ENCODE measurements around the gene CYP2S1.
A peak's percentile ranks its signal among the peaks of the same experiment; 100 is the strongest.
"Not testable (repeated sequence)": the region's sequence is repeated elsewhere in the genome, so short reads cannot be mapped to it uniquely, and the experiment has no call there.

Gene CYP2S1, protein sequence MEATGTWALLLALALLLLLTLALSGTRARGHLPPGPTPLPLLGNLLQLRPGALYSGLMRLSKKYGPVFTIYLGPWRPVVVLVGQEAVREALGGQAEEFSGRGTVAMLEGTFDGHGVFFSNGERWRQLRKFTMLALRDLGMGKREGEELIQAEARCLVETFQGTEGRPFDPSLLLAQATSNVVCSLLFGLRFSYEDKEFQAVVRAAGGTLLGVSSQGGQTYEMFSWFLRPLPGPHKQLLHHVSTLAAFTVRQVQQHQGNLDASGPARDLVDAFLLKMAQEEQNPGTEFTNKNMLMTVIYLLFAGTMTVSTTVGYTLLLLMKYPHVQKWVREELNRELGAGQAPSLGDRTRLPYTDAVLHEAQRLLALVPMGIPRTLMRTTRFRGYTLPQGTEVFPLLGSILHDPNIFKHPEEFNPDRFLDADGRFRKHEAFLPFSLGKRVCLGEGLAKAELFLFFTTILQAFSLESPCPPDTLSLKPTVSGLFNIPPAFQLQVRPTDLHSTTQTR

DNA sequence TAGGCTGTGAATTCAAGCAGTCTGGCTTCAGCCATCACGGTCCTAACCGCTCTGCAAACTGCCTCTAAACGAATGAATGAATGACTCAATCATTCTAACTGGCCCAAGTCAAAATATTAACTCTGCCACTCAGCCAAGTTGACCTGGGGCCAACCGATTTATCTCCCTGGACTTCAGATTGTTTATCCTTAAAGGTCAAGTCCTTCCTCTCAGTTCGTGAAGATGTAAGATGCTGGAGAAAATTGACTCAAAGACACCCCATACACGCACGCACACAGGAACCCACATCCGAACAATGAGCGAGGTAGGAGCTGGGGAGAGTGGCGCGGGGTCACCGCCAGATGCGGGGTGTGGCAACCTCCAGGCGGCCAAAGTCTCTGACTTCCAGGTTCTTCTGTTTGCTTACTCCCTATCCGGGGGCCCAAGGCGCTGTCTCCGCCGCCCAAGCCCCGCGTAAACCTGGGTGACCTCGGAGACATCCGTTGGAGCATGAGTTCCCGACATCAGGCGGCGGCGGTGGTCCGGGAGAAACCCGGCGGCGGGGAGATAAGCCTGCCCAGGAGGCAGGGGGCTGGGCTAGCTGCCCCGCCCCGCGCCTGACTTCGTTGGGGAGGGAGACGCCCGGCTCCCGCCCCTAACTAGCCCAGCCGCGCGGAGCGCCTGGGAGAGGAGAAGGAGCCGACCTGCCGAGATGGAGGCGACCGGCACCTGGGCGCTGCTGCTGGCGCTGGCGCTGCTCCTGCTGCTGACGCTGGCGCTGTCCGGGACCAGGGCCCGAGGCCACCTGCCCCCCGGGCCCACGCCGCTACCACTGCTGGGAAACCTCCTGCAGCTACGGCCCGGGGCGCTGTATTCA lies at the start of gene CYP2S1:
Gene CYP2S1, plus strand, starts transcription at position 646 of the 856 bp plus-strand sequence. Its CDS starts 46 bp downstream, at position 692.
- no peak for DNase-seq

DNA sequence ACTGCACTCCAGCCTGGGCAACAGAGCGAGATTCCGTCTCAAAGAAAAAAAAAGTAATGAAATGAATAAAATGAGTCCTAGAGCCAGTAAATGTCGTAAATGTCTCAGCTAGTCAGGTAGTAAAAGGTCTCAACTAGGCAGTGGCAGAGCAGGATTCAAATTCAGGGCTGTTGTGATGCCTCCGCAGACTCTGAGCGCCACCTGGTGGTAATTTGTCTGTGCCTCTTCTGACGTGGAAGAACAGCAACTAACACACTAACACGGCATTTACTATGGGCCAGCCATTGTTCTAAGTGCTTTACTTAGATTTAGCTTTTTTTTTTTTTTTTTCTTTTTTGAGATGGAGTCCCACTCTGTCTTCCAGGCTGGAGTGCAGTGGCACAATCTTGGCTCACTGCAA lies 48.6 kb upstream of the CYP2S1 start:
- peak; percentile 89 to 90 for DNase-seq

DNA sequence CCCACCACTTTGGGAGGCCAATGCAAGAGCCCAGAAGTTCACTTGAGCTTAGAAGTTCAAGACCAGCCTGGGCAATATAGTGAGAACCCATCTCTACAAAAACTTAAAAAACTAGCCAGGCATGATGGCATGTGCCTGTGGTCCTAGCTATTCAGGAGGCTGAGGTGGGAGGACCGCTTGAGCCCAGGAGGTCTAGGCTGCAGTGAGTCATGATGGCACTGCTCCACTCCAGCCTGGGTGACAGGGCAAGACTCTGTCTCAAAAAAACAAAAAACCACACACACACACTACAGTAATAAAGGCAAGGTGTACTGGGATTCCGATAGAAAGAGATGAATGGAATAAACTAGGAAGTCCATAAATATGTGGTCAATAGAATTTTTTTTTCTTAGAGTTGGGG lies 43.2 kb upstream of the CYP2S1 start:
- no peak for DNase-seq

DNA sequence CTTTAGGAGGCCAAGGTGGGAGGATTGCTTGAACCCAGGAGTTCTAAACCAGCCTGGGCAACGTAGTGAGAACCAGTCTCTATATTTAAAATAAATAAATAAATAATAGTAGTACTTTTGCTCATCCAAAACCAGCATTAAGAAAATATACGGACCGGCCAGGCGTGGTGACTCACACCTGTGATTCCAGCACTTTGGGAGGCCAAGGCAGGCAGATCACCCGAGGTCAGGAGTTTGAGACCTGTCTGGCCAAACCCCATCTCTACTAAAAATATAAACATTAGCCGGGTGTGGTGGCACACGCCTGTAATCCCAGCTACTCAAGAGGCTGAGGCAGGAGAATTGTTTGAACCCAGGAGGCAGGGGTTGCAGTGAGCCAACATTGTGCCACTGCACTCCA lies 42.0 kb upstream of the CYP2S1 start:
- not testable (repeated sequence) for DNase-seq

DNA sequence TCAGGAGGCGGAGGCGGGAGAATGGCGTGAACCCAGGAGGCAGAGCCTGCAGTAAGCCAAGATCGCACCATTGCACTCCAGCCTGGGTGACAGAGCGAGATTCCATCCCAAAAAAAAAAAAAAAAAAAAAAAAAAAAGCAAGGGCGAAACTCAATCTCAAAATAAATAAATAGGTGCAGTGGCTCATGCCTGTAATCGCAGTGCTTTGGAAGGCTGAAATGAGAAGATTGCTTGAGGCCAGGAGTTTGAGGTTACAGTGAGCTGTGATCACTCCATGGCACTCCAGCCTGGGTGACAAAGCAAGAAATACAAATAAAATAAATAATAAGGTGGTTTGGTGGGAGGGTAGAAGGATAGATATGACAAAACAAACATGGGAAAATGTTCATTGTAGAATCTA lies 39.0 kb upstream of the CYP2S1 start:
- DNase-seq: no peak

DNA sequence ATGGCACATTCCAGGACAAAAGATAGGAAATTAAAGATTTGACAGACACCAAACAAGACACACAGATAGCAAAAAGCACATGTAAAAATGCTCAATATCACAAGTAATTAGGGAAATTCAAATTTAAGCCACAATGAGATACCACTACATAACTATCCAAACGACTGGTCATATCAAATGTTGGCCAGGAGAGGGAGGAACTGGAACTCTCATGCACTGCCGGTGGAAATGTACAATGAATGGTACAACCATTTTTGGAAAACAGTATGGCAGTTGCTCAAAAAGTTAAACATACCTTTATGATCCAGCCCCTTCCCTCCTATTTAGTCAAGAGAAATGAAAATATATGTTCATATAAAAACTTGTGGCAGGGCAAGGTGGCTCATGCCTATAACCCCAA lies 36.8 kb upstream of the CYP2S1 start:
- DNase-seq: no peak

DNA sequence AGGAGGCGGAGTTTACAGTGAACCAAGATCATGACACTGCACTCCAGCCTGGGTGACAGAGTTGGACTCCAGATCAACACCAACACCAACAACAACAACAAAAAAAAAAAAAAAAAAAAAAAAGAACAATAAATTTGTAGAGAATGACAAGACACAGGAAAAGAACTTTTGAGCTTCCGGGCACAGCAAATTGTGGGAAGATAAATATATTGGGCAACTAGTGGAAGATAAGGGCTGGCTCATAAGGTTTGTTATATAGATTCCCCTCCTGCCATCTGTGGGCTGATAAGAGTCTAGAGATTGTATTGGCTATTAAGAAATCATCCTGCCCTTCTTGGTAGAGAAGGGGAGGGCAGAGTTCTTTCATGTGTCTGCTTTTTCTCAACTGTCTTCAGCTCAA lies 33.1 kb upstream of the CYP2S1 start:
- DNase-seq: no peak

DNA sequence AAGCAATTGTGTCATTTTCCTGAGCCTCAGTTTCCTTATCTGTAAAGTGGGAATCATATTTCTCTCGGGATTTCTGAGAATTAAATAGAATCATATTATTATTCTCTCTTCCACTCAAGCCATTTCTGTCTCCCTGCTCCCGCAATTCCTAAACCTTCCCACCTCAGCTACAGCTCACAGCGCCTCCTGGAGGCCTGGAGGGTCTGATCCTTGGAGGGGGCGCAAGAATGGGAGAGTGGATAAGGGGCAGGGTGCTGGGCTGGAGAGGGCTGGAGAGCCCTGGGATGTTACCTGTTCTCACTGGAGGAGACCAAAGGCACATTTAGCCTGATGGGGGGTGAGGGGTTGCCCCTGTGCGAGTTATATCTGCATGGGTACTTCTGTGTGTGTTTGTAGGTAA lies 31.1 kb upstream of the CYP2S1 start:
- no peak for DNase-seq

DNA sequence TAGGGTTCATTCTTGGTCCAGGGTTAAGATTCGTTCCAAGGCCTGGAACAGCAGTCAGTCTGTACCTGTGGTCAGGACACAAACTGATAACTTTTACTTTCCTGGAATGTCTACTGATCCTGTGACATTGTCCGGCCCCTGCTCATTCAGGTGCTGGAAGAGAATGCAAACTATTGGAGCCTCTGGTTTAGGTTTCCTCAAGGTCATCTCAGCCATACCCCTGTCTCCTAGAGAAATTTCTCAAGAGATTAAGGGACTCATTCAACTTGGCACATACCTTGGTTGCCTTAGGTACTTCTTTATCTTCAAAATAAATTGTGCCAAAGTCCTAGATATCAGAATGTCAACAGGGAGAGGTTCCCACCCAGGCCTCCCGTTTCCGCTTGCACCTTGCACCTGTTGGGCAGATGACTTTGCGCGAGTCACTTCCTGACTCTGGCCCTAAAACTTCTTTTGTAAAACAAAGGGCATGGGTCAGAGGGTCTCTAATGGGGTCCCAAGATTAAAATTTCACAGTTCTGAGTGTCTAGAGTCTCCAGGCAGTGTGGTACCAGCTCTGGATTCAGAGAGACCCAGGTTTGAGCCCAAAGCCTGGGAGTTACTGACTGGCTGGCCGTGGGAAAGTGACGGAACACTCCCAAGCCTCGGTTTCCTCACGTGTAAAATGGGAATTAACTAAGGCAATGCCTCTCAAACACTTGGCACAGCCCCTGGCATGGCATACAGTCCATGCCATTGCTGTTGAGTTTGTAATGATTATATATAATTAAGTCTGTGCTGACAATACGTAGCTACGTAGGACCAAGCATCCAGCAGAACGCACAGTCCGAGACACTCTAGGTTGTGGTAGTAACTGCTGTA lies 25.8 kb upstream of the CYP2S1 start:
- DNase-seq: no peak

DNA sequence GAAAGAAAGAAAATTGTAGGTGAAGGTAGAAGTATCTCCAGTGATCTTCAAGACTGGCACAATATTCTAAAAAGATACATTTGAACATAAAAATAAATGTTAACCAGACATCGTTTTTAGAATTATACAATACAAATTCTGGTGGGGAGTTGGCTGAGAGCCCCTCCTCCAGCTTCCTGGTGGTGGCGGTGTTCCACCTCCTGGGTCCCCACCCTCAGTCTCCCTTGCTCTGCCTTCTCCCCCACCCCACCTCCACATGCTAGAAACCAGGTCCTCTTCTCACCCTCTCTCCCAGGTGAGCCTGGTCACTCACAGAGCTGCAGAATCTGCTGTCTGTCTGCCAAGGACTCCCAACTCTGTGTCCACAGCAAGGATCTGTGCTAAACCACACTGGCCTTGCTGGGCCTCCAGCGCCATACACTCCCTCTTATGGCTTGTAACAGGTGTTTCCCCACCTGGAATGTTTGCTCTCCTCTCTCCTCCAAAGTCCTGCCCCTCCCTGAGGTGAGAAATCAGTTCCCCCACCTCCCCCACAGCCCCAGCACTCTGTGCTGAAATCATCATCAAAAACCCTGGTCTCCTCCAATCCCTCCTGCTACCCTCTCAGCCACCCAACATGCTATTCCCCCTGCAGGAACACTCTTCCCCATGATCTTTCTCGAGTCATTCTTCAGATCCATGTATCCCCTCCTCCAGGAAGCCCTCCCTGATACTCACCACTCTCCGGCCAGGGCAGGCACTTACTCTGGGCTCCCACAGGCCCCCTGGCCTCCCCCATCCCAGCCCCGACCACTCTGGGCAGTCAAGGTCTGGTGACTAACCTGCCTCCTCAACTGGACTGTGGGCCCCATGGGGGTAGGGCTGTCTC lies 20.5 kb upstream of the CYP2S1 start:
- no peak for DNase-seq

DNA sequence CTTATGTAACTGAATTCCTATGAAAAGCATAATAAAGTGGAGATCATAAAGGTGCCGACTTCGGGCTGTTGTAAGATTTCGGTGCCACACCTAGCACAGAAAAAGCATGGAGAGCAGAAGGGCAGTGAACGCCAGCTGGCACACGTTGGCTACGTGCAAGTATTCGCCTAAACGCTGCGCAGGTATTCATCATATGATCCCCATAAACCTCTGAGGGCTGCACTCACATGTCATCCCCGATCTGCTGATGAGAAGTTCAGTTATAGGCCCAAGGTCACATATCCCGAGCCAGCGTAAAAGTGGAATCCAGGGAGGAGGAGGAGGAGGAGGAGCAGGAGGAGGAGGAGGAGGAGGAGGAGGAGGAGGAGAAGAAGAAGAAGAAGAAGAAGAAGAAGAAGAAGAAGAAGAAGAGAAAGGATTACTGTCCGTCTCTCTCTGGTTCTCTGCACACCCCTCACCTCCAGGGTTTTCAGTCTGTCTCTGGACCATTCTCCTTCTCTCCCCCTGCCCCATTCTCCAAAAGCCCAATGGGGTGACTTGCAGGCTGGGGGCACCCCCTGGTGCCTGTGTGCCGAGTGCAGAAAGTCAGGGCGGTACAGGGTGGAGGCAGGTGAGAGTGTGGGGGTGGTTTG lies 18.6 kb upstream of the CYP2S1 start:
- no peak for DNase-seq

DNA sequence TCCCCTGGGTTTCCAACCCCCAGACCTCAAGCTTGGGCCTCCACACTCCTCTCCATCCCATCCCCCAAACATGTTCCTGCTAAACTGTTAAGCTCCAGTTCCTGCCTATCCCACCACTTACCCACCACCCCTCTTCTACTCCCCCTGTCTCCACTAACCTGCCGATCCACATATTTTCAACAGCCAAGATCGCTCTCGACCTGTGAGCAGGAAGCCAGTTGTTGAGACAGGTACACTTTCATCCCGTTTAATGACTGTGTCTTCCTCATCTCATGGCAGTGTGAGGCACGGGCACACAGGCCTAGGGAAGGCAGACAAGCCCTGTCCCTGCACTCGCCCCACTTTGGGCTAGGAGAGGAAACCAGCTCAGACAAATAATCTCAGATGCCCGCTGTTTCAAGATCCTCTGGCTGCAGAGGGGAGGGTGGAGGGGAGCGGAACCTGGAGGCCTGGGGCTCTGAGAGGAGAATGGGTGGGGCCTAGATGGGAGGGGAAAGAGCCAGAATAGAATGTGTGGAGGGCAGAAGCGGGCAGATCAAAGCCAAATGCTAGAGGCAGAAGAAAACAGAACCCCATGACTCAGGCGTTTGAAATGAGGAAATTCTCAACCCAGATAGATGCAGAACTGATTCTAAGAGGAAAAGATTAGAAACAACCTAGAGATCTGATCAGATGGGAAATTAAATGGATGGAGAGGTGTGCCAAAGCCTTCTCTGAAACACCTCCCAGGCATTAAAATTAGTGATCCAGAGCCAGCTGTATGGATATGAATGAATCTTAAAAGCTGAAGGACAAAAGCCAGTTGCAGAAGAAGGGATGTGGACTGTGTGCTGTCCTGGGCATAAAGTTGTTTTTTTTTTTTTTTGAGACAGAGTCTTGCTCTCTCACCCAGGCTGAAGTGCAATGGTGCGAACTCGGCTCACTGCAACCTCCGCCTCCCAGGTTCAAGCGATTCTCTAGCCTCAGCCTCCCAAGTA lies 16.9 kb upstream of the CYP2S1 start:
- DNase-seq: peak; percentile 39 to 59

DNA sequence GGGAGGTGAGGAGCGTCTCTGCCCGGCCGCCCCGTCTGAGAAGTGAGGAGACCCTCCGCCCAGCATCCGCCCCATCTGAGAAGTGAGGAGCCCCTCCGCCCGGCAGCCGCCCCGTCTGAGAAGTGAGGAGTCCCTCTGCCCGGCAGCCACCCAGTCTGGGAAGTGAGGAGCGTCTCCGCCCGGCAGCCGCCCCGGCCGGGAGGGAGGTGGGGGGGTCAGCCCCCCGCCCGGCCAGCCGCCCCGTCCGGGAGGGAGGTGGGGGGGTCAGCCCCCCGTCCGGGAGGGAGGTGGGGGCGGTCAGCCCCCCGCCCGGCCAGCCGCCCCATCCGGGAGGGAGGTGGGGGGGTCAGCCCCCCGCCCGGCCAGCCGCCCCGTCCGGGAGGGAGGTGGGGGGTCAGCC lies 12.8 kb upstream of the CYP2S1 start:
- not testable (repeated sequence) for DNase-seq

DNA sequence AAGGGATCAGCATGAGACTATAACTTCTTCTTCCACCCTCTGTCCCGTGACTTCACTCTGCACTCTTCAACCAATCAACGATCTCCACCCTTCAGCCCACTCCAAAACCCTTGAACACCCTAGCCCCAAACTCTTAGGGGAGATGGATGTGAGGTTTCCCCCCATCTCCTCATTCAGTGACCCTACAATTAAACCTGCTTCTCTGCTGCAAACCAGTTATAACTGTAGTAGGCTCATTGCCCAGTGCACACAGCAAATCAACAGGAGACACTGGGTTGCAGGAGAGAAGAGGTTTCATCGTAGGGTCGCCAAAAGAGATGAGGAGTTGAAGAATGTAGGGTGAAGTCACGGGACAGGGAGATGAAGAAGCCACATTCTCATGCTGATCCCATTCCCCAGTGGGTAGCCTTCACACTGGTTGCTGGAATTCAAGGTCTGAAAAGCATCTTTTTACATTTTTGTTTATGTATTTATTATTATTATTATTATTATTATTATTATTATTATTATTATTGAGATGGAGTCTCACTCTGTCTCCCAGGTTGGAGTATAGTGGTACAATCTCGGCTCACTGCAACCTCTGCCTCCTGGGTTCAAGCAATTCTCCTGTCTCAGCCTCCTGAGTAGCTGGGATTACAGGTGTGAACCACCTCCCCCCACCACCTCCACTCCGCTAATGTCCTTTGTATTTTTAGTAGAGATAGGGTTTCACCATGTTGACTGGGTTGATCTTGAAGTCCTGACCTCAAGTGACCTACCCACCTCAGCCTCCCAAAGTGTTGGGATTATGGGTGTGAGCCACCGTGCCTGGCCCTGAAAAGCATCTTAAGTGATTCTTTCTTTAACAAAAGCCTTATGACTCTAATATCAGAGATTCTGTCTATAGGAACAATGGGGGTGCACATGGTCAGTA lies 5.8 kb upstream of the CYP2S1 start:
- DNase-seq: no peak

DNA sequence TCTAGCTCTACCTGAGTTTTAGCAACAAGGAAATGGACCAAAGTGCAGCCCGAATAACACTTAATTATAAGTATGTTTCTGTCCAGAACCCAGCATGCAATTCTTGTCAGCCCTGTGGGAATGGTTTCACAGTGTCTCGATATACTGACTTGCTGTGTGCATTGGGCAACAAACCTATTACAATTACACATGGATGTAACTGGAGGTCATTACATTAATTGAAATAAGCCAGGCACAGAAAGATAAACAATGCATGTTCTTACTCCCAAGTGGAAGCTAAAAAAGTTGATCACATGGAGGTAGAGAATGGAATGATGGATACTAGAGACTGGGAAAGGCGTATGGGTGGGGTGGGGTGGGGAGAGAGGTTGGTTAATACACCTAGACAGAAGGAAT lies 5.1 kb upstream of the CYP2S1 start:
- DNase-seq: no peak

DNA sequence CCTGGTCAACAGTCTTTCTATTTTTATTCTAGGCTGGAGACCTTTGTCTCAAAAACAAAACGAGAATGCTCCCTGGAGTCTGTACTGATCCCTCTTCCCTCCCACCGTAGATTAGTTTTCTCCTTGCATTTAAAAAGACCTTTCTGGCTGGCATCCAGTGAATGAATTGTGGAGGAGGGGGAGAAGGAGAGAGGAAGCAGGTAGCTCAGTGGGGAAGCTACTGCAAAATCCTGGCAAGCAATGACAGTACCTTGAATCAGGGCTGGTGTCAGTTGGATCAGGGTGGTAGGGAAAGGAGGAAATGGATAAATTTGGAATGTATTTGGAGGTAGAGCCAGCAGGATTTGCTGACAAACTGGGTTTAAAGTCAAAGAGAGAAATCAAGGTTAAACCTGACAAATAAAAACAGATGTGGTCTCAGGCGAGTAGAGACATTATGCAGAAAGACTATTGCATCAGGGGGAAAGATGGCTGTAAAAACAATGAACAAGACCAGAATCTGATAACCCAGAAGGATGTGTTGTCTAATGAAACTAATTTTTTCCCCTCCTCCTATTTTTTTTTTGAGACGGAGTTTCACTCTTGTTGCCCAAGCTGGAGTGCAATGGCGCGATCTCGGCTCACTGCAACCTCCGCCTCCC lies 3.5 kb upstream of the CYP2S1 start:
- no peak for DNase-seq

DNA sequence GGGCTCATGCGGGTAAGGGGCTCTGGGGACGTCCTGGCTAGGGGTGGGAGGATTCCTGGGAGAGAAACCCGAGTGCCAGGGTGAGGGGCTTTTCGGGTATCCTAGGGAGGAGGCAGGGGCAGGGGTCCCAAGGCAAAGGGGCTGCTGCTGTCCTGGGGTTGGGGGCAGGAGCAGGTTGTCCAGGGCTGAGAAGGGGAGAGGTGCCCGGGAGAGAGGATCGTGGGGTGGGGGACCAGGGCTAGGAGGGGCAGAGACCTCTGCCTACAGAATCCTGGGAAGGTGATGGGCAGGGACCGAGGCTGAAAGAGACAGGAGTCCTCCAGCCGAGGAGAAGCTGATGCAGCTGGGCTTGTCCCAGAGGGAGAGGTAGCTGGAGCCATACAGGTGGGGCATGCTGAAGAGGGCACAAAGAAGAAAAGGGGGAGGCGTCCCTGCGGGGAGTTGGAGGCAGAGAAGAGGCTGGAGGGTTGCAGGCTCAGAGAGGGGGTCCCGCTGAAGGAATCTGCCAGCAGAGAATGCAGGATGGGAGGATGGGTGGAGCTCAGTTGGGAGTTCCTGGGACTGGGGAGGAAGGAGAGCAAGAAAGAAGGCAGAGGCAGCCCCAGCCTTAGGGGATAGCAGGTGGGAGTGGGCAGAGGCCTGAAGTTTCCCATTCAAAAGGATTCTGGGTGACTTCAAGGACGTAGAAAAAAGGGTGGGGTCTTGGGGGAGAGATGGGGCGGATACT lies 574 bp downstream of the CYP2S1 start:
- DNase-seq: no peak

DNA sequence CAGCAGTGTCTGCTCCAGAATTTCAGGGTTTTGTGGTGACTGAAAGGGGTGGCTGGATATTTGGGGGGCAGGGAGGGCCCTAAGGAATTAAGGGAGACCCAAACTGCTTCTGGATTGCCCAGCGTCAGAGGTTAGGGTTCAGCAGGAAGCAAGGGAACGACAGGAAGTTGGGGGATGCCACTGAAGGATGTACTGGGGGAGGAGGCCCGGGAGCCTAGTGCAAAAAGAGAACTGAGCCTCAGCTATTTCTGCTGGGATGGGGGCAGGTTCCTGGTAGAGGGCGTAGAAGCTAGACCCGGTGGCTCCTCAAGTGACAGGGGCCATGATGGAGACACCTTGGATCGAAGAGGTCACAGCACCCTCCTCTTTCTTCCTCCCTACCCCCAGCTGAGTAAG lies 1.1 kb downstream of the CYP2S1 start:
- DNase-seq: no peak
